GM08714 (cell line): Measurements from ENCODE around the gene ZC3H12D.
"Not testable (repeated sequence)": the region's sequence is repeated elsewhere in the genome, so short reads cannot be mapped to it uniquely, and the experiment has no call there.

ENCODE experiments used
- H3K4me3 ChIP-seq: fragments of 200-500 bp; sonication (Bioruptor generic); 2 replicates; pipeline ENCODE4 v1.5.1; 2014; ENCODE audit warnings: mild to moderate bottlenecking, low read length, inconsistent platforms
- ZNF274 ChIP-seq: IDR thresholded peaks from 2 replicates; pipeline ENCODE4 v1.6.1; 2012; ENCODE audit warnings: mild to moderate bottlenecking, low read depth, low read length

The ZC3H12D gene

DNA sequence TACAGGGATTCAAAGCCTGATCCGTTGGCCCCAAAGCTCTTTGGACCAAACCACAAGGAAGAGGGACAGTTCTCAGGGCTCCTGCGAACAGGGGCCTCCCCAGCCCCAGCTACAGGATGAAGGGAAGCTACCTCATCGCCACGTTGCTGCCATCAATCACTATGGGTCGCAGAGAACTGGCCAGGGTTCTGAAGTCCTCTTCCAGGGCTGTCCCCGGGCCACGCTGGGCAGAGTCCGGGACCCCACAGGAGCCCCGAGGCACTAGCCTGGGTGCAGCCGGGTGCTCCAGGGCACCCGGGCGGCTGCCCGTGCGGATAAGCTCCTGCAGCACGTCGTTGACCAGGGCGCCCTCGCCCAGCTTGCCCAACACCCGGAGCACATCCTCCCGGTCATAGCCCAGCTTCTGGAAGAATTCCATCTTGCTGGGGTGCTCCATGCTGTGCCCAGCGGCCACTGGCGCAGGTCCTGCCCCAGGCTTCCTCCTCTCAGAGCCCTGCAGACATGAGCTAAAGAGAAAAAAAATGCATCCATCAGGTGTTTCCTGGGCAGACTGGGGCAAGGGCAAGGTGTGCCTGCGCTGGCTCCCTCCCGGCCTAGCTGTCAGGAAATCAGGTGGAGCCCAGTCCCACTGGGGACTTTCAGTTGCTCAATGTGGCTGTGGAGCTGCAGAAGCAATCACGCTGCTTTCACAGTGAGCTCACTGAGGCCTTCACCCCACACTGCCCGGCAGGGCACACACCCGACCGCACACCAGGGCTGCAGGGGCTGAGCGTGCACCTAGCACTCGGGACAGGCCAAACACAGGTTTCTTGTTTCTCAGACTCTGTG, 10.5 kb downstream of the ZC3H12D start:
- TF ChIP-seq ZNF274, result no peak
- no peak overlapping the region for H3K4me3 ChIP-seq

DNA sequence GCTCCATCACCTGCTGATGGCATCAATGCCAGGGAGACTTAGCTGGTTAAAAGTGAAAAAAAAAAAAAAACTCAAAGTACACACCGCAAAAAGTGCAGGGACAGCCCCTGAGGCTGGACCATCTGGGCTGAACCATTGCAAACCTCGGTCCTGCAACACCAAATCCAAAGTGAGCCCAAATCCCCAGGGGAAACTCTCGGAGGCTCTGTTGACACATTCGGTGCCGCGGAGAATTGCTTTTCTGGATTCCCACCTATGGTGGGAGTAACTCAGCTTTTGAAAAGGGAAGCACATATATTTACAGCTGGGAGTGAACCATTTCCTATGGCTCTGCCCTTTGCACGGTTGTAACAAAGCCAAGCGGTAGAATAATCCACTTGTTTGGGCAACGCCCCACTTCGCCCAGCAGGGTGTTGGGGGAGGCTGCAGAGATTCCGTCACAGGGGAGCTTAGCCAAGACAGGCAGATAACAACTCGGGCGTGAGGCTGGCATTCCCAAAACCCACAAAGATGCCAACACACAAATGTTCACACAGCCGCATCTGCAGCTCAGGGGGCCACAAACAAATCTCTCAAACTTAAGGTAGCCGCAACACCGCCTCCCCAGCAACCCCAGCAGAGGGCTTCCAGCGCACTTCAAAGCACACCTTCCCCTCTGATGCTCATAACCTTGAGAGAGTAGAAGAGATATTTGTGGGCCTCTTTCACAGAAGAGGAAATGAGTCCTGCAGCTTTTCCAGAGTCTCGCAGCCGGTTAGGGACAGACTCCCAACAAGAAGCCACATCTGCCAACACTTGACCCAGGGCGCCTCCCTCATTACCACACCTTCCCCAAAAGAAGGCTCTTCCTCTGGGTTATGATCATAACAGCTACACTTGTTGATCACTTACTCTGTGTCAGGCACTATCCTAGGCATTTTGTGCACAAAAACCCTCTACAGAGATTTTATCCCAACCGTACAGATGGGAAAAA, 11.4 kb downstream of the ZC3H12D start:
- no peak for TF ChIP-seq ZNF274
- no peak overlapping the region for H3K4me3 ChIP-seq

DNA sequence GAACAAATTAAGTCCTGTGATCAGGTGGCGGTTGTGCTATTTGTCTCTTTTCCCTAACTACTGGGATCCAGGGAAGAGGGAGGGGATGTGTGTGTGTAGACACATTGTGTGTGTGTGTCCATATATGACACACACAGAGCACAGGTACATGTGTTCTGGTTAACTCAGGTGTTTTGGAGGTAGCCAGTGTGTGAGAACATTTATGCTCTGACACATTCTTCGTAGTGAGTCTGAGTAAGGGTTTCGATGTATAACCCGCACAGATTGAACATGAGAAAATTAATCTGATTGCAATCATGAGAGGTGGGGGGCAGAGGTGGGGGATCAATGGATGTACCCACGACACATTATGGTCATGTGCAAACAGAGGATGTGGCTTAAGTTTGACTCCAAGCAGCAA, 12.6 kb downstream of the ZC3H12D start:
- no peak for TF ChIP-seq ZNF274
- H3K4me3 ChIP-seq, result no peak overlapping the region

DNA sequence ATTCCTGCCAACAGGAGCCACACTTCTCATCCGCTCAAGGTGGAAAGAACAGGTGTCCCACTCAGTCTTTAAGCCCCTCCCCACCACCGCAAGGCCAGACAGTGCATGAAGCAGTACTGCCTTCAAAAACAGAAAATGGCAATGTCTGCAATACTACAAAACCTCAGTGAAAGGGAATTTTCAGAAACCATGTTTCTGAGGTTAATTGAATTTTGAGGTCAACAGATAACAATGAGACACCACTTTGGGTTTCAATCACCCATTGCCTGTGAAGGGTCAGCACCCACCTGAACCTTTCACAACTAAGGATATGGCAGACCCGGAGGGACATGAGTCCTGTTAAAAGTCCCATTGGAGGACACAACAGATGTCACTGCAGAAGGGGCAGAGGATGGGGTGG, 13.0 kb downstream of the ZC3H12D start:
- TF ChIP-seq ZNF274, result no peak
- H3K4me3 ChIP-seq, result no peak overlapping the region

DNA sequence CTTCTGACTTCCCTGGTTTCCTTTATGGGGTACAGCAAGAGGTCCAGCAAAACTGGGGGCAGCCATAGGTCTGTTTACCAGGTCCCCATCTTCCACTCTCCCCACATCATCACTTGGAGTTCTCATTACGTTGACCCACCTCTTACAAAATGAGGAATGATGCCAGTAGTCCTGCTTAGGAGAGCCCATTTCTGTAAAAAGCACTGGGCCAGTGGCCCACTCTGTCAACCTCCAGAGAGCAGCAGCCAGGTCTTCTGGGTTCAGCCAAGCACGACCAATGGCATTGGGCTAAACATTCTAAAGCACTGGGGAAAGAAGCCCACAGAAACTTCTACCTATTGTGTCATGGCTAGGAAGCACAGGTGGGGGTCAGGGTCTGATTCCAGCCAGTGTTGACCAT, 13.9 kb downstream of the ZC3H12D start:
- no peak for TF ChIP-seq ZNF274
- no peak overlapping the region for H3K4me3 ChIP-seq

DNA sequence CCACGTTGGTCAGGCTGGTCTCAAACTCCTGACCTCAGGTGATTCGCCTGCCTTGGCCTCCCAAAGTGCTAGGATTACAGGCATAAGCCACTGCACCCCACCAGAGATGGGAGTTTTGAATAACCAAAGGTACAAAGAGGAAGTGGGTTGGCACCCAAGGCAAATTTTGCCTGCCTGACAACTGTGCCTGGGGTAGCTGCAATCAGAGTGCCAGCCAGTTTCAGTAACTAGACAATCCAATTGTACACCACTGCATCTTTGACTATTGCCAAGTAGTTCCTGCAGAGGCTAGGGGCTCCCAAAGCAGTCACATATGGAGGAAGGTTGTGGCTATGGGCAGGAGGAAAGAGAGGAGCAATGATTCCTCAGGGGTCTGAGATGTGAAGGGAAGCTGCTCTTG, 16.6 kb downstream of the ZC3H12D start:
- H3K4me3 ChIP-seq, result peak overlapping the region; percentile 9; the same call in 1 of the 2 replicates
- TF ChIP-seq ZNF274, result no peak

DNA sequence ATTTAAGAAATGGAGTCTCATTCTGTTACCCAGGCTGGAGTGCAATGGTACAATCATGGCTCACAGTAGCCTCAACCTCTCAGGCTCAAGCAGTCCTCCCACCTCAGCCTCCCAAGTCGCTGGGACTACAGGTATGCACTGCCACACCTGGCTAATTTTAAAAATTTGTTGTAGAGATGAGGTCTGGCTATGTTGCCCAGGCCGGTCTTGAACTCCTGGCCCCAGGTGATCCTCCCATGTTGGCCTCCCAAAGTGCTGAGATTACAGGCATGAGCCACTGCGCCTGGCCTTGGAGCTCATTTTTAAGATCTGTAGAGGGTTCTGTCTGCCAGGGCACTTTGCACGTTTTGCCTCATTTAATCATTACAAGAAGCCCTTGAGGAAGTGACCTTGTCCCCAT, 17.5 kb downstream of the ZC3H12D start:
- H3K4me3 ChIP-seq, result no peak overlapping the region; the same call in 1 of the 2 replicates
- TF ChIP-seq ZNF274, result no peak

DNA sequence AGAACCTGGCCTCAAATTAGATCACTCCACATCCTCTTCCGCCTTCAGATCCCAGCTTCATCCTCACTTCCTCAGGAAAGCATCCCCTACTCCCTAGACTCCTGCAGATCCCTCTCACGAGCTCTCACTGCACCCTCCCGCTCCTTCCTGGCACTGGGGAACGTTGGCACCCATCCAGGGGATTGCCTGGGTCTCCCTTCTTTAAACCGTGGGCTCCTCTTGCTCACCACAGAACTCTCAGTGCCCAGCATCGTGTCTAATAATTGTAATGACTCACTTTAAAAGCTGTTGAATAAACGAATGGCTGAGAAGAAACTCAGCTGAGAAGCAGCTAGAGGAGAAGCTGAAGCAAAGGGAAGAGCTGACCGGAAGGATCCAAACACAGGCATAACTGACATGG, 20.4 kb downstream of the ZC3H12D start:
- no peak overlapping the region for H3K4me3 ChIP-seq

DNA sequence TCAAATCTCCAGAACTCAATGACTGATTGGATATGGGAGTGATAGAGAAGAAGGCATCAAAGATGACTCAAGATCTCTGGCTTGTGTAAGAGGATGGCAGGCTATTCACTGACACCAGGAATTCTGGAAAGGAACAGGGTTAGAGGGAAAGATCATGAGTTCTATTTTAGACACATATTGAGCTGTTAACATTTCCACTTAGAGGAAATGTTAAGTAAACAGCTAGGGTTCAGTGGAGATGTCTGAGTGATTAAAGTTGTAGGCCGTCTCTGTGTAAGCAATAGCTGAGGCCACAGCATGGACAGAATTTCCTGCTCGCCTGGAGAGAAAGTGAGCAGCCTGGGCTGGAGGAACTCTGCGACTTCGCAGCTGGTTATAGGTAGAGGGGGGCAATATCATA, 21.0 kb downstream of the ZC3H12D start:
- H3K4me3 ChIP-seq, result no peak overlapping the region
- no peak for TF ChIP-seq ZNF274

More for the DNA sequence above, 20.4 kb downstream of the ZC3H12D start:
- no peak for TF ChIP-seq ZNF274

DNA sequence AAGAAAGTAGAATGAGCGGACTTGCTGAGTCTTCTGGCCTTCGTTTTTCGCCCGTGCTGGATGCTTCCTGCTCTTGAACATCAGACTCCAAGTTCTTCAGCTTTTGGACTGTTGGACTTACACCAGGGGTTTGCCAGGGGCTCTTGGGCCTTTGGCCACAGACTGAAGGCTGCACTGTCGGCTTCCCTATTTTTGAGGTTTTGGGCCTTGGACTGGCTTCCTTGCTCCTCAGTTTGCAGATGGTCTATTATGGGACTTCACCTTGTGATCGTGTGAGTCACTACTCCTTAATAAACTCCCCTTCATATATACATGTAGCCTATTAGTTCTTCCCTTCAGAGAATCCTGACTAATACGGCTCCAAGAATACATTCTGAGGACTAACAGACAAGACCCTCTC, 22.1 kb downstream of the ZC3H12D start:
- H3K4me3 ChIP-seq, result not testable (repeated sequence)

DNA sequence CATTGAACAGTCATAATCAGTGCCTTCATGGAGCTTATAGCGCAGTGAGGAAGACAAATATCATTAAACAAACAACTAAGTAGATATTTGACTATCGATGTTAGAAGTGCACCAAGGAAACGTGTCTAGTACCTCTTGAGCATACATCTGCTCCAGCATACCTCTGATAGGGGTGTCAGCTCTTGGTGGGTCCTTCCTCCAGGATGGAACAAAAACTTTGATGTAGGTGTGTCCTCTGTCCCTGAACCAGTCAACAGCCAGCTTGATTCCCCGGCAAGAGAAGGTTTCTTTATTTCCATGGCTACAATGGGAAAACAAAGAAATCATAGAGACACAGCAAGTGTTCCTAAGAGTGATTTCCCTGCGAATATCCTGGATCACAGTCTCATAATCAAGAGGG, 23.1 kb downstream of the ZC3H12D start:
- no peak overlapping the region for H3K4me3 ChIP-seq
- no peak for TF ChIP-seq ZNF274

DNA sequence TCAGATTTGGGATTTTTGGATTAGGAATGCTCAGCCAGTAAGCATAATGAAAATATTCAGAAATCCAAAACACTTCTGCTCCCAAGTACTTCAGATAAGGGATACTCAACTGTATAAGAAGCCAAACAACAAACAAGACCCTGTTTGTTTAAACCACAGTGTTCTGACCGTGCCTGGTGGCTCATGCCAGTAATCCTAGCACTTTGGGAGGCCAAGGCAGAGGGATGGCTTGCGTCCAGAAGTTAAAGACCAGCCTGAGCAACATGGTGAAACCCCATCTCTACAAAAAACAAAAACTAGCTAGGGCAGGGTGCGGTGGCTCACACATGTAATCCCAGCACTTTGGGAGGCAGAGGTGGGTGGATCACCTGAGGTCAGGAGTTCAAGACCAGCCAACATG, 24.6 kb downstream of the ZC3H12D start:
- H3K4me3 ChIP-seq, result not testable (repeated sequence)

DNA sequence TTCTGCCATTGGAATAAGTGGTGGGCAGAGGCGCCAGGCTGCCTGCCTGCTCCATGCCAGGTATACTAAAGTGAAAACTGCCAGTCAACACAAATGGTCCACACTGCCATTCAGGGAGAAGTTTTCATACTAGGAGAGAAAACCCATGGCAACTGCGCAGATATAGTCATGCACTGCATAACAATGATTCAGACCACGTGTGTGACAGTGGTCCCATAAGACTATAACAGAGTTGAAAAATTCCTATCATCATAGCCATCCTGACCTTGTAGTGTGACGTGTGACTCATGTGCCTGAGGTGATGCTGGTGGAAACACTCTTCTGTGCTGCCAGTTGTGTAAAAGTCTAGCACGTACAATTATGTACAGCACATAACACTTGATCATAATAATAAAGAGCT, 25.1 kb downstream of the ZC3H12D start:
- no peak for TF ChIP-seq ZNF274
- H3K4me3 ChIP-seq, result no peak overlapping the region

DNA sequence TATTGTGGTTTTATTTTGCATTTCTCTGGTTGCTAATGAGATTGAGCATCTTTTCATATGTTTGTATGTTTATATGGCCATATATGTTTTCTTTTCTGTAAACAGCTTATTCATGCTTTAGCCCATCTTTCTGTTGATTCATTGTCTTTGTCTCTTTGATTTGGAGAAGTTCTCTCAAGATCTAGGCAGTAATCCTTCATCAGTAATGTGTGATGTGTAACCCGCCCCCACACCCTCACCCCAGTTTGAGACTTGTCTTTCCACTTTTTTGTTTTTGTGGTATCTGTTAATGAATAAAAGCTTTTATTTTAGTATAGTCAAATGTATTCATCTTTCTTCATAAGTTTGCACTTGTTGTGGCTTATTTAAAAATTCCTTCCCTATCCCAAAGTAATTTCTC, 26.0 kb downstream of the ZC3H12D start:
- TF ChIP-seq ZNF274, result no peak
- no peak overlapping the region for H3K4me3 ChIP-seq

DNA sequence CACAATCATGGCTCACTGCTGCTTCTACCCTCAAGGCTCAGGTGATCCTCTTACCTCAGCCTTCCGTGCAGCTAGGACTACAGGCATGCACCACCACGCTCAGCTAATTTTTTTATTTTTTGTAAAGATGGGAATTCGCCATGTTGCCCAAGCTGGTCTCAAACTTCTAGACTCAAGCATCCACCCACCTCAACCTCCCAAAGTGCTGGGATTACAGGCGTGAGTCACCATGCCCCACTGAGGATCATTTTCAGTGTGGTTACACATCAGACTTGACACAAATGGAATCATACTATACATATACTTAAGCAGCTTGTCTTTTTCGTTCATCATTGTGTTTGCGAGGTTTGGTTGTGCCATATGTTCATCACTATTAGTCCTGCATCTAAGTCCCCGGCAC, 26.6 kb downstream of the ZC3H12D start:
- H3K4me3 ChIP-seq, result no peak overlapping the region
- TF ChIP-seq ZNF274, result no peak
